ENCODE results near the gene ENTPD2.

Gene ENTPD2

GRCh38 chr9:137085920-137086530 lies 32.2 kb upstream of the ENTPD2 start:
- peak overlapping the region; percentile 78 for H3K4me3 ChIP-seq (ENCODE audit: low read depth, low read length)
- no peaks in the 10 kb centered on the region for H3K9me3 ChIP-seq (ENCODE audit: severe bottlenecking)
- TF ChIP-seq CTCF (IDR thresholded peaks at IDR 0.05; ENCODE audit: low read depth, low read length): no peak
- peak overlapping the region; percentile 95 for H3K27ac ChIP-seq
- H3K27me3 ChIP-seq (ENCODE audit: insufficient read depth, low read depth, severe bottlenecking): no peaks in the 10 kb centered on the region
- DNase-seq: no peak
- peaks cover 48% of the 10 kb centered on the region for H3K36me3 ChIP-seq

GRCh38 chr9:137084526-137084925 lies 30.7 kb upstream of the ENTPD2 start:
- Histone ChIP-seq H3K27me3 (ENCODE audit: insufficient read depth, low read depth, severe bottlenecking) (no peaks in the 10 kb centered on the region), H3K36me3 (peaks cover 55% of the 10 kb centered on the region), H3K27ac (peak overlapping the region; percentile 91), H3K4me3 (ENCODE audit: low read depth, low read length) (no peak overlapping the region), H3K9me3 (ENCODE audit: severe bottlenecking) (no peaks in the 10 kb centered on the region)
- DNase-seq: no peak
- no peak for TF ChIP-seq CTCF (IDR thresholded peaks at IDR 0.05; ENCODE audit: low read depth, low read length)

GRCh38 chr9:137083394-137084004 lies 29.6 kb upstream of the ENTPD2 start:
- H3K27me3 ChIP-seq (ENCODE audit: insufficient read depth, low read depth, severe bottlenecking): no peaks in the 10 kb centered on the region
- peaks cover 56% of the 10 kb centered on the region for H3K36me3 ChIP-seq
- H3K9me3 ChIP-seq (ENCODE audit: severe bottlenecking): no peaks in the 10 kb centered on the region
- peak overlapping the region; percentile 91 for H3K27ac ChIP-seq
- no peak overlapping the region for H3K4me3 ChIP-seq (ENCODE audit: low read depth, low read length)
- DNase-seq: peak; percentile 96
- TF ChIP-seq CTCF (IDR thresholded peaks at IDR 0.05; ENCODE audit: low read depth, low read length): no peak

GRCh38 chr9:137082925-137083290 lies 29.0 kb upstream of the ENTPD2 start:
- TF ChIP-seq CTCF (IDR thresholded peaks at IDR 0.05; ENCODE audit: low read depth, low read length): no peak
- Histone ChIP-seq H3K27me3 (ENCODE audit: insufficient read depth, low read depth, severe bottlenecking) (no peaks in the 10 kb centered on the region), H3K9me3 (ENCODE audit: severe bottlenecking) (no peaks in the 10 kb centered on the region), H3K4me3 (ENCODE audit: low read depth, low read length) (no peak overlapping the region), H3K27ac (peak overlapping the region; percentile 91), H3K36me3 (peaks cover 56% of the 10 kb centered on the region)
- no peak for DNase-seq

GRCh38 chr9:137082222-137082924 lies 28.5 kb upstream of the ENTPD2 start:
- peaks cover 56% of the 10 kb centered on the region for H3K36me3 ChIP-seq
- H3K9me3 ChIP-seq (ENCODE audit: severe bottlenecking): no peaks in the 10 kb centered on the region
- TF ChIP-seq CTCF (IDR thresholded peaks at IDR 0.05; ENCODE audit: low read depth, low read length): no peak
- no peak for DNase-seq
- no peaks in the 10 kb centered on the region for H3K27me3 ChIP-seq (ENCODE audit: insufficient read depth, low read depth, severe bottlenecking)
- no peak overlapping the region for H3K4me3 ChIP-seq (ENCODE audit: low read depth, low read length)
- peak overlapping the region; percentile 91 for H3K27ac ChIP-seq

Data from WERI-Rb-1 (cell line).